ENCODE results near the gene CYP2A13.
"Not testable (repeated sequence)": the region's sequence is repeated elsewhere in the genome, so short reads cannot be mapped to it uniquely, and the experiment has no call there.

Gene CYP2A13

DNA sequence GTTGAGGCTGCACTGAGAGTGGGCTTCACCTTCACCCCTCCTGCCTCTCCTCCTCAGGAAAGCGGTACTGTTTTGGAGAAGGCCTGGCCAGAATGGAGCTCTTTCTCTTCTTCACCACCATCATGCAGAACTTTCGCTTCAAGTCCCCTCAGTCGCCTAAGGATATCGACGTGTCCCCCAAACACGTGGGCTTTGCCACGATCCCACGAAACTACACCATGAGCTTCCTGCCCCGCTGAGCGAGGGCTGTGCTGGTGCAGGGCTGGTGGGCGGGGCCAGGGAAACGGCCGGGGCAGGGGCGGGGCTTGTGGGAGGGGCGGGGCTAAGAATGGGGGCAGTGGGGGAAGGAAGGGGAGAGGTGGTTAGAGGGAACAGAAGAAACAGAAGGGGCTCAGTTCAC lies 7.5 kb downstream of the CYP2A13 start:
- peaks cover 27% of the 10 kb centered on the region for H3K27me3 ChIP-seq (ENCODE audit: insufficient read depth, low read length)
- no peak overlapping the region for H3K27ac ChIP-seq (ENCODE audit: low read length)
- no peaks in the 10 kb centered on the region for H3K36me3 ChIP-seq (ENCODE audit: insufficient read depth, low read depth, low read length)
- no peak overlapping the region for H3K9ac ChIP-seq (ENCODE audit: low read depth, low read length)
- no peak overlapping the region for H3K4me3 ChIP-seq (ENCODE audit: low read length)
- H3K4me1 ChIP-seq (ENCODE audit: insufficient read depth, low read length) = no peaks in the 10 kb centered on the region
- H3K9me3 ChIP-seq (ENCODE audit: insufficient read depth, low read depth, low read length) = peaks cover 11% of the 10 kb centered on the region

DNA sequence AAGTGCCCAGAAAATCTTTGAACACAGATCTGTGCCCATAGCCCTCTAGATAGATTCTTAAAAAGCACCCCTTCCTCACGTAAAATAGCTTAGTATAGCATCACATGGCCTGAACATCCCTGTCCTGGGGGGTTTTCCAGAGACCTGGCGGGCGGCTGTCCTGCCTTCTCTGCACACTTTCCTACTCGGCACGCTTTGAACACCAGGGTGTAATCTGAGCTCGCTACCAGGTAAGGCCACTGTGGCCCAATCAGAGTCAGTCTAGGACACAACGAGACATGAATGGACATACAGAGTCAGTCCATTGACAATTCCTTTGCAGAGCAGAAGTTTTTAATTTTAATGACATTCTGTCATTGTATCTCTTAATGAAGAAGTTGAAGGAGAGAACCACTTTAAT lies 8.1 kb downstream of the CYP2A13 start:
- H3K9ac ChIP-seq (ENCODE audit: low read depth, low read length) = no peak overlapping the region
- H3K4me3 ChIP-seq (ENCODE audit: low read length) = no peak overlapping the region
- H3K36me3 ChIP-seq (ENCODE audit: insufficient read depth, low read depth, low read length) = no peaks in the 10 kb centered on the region
- peaks cover 21% of the 10 kb centered on the region for H3K27me3 ChIP-seq (ENCODE audit: insufficient read depth, low read length)
- no peaks in the 10 kb centered on the region for H3K4me1 ChIP-seq (ENCODE audit: insufficient read depth, low read length)
- H3K9me3 ChIP-seq (ENCODE audit: insufficient read depth, low read depth, low read length) = peaks cover 11% of the 10 kb centered on the region
- no peak overlapping the region for H3K27ac ChIP-seq (ENCODE audit: low read length)

DNA sequence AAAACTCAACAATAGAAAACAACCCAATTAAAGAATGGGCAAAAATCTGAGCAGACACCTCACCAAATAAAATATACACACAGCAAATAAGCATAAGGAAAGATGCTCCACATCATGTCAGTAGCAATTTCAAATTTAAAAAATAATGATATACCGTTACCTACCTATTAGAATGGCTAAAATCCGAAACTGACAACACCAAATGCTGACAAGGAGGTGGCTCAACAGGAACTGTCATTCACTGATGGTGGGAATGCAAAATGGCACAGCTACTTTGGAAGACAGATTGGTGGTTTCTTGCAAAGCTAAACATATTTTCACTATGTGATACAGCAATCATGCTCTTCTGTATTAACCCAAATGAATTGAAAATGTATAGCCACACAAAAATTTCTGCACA lies 9.1 kb downstream of the CYP2A13 start:
- Histone ChIP-seq H3K27ac (ENCODE audit: low read length) (no peak overlapping the region), H3K36me3 (ENCODE audit: insufficient read depth, low read depth, low read length) (no peaks in the 10 kb centered on the region), H3K4me1 (ENCODE audit: insufficient read depth, low read length) (no peaks in the 10 kb centered on the region), H3K9me3 (ENCODE audit: insufficient read depth, low read depth, low read length) (peaks cover 11% of the 10 kb centered on the region), H3K9ac (ENCODE audit: low read depth, low read length) (no peak overlapping the region), H3K27me3 (ENCODE audit: insufficient read depth, low read length) (peaks cover 13% of the 10 kb centered on the region; the same call in 1 of the 2 replicates), H3K4me3 (ENCODE audit: low read length) (no peak overlapping the region)

DNA sequence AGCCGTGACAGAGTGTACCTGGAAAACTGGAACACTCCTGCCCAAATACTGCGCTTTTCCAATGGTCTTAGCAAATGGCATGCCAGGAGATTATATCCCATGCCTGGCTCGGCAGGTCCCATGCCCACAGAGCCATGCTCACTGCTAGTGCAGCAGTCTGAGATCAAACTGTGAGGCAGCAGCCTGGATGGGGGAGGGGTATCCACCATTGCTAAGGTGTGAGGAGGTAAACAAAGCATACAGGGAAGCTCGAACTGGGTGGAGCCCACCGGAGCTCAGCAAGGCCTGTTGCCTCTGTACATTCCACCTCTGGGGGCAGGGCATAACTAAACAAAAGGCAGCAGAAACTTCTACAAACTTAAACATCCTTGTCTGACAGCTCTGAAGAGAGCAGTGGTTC lies 10.5 kb downstream of the CYP2A13 start:
- peaks cover 11% of the 10 kb centered on the region for H3K9me3 ChIP-seq (ENCODE audit: insufficient read depth, low read depth, low read length)
- H3K27me3 ChIP-seq (ENCODE audit: insufficient read depth, low read length) = peaks cover 3% of the 10 kb centered on the region; the same call in 1 of the 2 replicates
- H3K27ac ChIP-seq (ENCODE audit: low read length) = no peak overlapping the region
- no peaks in the 10 kb centered on the region for H3K36me3 ChIP-seq (ENCODE audit: insufficient read depth, low read depth, low read length)
- H3K4me3 ChIP-seq (ENCODE audit: low read length) = no peak overlapping the region
- H3K4me1 ChIP-seq (ENCODE audit: insufficient read depth, low read length) = no peaks in the 10 kb centered on the region
- H3K9ac ChIP-seq (ENCODE audit: low read depth, low read length) = no peak overlapping the region

DNA sequence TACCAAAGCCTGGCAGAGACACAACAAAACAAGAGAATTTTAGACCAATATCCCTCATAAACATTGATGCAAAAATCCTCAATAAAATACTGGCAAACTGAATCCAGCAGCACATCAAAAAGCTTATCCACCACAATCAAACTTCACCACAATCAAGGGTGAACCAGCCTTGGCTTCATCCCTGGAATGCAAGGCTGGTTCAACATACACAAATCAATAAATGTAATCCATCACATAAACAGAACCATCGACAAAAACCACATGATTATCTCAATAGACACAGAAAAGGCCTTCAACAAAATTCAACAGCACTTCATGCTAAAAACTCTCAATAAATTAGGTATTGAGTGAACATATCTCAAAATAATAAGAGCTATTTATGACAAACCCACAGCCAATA lies 14.0 kb downstream of the CYP2A13 start:
- H3K4me3 ChIP-seq (ENCODE audit: low read length); H3K27ac ChIP-seq (ENCODE audit: low read length); H3K9ac ChIP-seq (ENCODE audit: low read depth, low read length); H3K27me3 ChIP-seq (ENCODE audit: insufficient read depth, low read length); H3K36me3 ChIP-seq (ENCODE audit: insufficient read depth, low read depth, low read length); H3K4me1 ChIP-seq (ENCODE audit: insufficient read depth, low read length): not testable (repeated sequence)
- peaks cover 11% of the 10 kb centered on the region for H3K9me3 ChIP-seq (ENCODE audit: insufficient read depth, low read depth, low read length)

DNA sequence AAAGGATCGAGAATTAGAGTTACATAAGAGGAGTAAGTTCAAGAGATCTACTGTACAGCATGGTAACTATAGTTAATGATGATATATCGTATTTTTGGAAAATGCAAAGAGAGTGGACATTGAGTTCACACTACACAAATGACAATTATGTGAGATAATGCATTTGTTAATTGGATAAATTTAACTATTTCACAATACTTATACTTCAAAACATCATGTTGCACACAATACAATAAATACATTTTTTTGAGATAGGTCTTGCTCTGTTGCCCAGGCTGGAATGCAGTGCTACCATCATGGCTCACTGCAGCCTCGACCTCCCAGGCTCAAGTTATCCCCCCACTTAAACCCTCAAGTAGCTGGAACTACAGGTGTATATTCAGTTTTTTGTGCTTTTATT lies 17.9 kb downstream of the CYP2A13 start:
- Histone ChIP-seq H3K9ac (ENCODE audit: low read depth, low read length) (no peak overlapping the region), H3K4me1 (ENCODE audit: insufficient read depth, low read length) (no peaks in the 10 kb centered on the region), H3K4me3 (ENCODE audit: low read length) (no peak overlapping the region), H3K9me3 (ENCODE audit: insufficient read depth, low read depth, low read length) (no peaks in the 10 kb centered on the region), H3K36me3 (ENCODE audit: insufficient read depth, low read depth, low read length) (no peaks in the 10 kb centered on the region), H3K27me3 (ENCODE audit: insufficient read depth, low read length) (no peaks in the 10 kb centered on the region), H3K27ac (ENCODE audit: low read length) (no peak overlapping the region)

DNA sequence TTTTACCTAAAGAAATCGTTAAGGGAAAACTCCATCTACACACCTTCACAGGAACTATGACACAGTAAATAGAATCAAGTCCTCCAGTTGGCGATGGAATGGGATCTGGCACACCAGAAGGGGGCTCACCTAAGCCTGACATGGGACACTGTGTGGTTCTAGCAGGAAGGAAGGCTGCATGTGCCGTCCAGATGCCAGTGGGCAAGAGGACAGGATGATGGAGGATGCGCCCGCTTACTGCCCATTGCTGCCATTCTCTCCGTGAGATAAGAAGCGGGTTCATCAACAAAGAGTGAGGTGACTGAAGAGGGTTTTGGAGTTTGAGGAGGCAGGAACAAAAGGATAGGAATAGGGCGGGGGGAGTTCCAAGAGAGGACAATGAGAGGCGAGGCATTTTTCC lies 23.0 kb downstream of the CYP2A13 start:
- Histone ChIP-seq H3K9me3 (ENCODE audit: insufficient read depth, low read depth, low read length) (peaks cover 20% of the 10 kb centered on the region), H3K9ac (ENCODE audit: low read depth, low read length) (no peak overlapping the region), H3K4me3 (ENCODE audit: low read length) (no peak overlapping the region), H3K27me3 (ENCODE audit: insufficient read depth, low read length) (no peaks in the 10 kb centered on the region), H3K4me1 (ENCODE audit: insufficient read depth, low read length) (no peaks in the 10 kb centered on the region), H3K36me3 (ENCODE audit: insufficient read depth, low read depth, low read length) (no peaks in the 10 kb centered on the region), H3K27ac (ENCODE audit: low read length) (no peak overlapping the region)

DNA sequence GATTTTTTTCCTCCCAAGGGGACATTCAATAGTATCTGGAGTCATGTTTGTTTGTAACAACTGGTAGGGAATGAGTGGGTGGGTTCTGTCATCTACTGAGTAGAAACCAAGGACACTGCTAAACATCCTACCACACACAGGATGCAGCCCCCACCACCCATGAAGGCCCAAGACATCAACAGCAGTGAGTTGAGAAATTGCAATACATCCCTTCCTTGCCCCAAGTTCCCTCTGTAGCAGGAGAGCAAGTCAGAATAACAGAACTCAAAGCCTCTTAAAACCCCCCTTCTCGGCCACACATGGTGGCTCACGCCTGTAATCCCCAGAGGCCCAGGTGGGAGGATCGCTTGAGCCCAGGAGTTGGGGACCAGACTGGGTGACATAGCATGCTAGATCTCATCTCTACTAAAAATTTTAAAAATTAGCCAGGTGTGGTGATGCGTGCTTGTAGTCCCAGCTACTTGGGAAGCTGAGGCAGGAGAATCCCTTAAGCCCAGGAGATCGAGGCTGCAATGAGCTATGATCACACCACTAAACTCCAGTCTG lies 23.6 kb downstream of the CYP2A13 start:
- H3K4me3 ChIP-seq (ENCODE audit: low read length) = no peak overlapping the region
- no peaks in the 10 kb centered on the region for H3K36me3 ChIP-seq (ENCODE audit: insufficient read depth, low read depth, low read length)
- no peak overlapping the region for H3K27ac ChIP-seq (ENCODE audit: low read length)
- peaks cover 20% of the 10 kb centered on the region for H3K9me3 ChIP-seq (ENCODE audit: insufficient read depth, low read depth, low read length)
- no peaks in the 10 kb centered on the region for H3K4me1 ChIP-seq (ENCODE audit: insufficient read depth, low read length)
- H3K9ac ChIP-seq (ENCODE audit: low read depth, low read length) = no peak overlapping the region
- no peaks in the 10 kb centered on the region for H3K27me3 ChIP-seq (ENCODE audit: insufficient read depth, low read length)

DNA sequence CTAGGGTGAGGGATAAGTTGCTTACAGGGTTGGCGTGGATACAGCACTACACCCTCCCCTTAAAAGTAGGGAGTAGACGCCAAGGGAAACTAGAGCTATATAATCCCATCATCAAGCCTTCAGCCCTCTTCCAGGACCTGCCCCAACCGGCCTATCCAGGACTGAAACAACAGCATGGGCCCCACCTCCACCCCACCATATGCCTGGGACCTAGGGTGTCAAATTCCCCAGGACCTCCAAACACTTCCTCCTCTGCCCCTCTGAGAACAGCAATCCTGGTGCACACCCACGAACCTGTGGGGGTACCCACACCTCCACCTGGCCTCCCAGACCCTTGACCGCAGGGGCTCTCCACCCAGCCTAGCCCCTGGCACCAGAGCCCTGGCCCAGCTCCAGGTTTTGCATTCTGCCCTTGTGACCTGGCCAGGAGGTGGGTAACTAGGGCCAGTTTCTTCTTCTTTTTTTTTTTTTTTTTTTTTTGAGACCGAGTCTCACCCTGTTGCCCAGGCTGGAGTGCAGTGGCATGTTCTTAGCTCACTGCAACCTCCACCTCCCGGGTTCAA lies 24.6 kb downstream of the CYP2A13 start:
- H3K9me3 ChIP-seq (ENCODE audit: insufficient read depth, low read depth, low read length) = peaks cover 20% of the 10 kb centered on the region
- no peaks in the 10 kb centered on the region for H3K4me1 ChIP-seq (ENCODE audit: insufficient read depth, low read length)
- H3K27me3 ChIP-seq (ENCODE audit: insufficient read depth, low read length) = no peaks in the 10 kb centered on the region
- H3K4me3 ChIP-seq (ENCODE audit: low read length) = no peak overlapping the region
- no peaks in the 10 kb centered on the region for H3K36me3 ChIP-seq (ENCODE audit: insufficient read depth, low read depth, low read length)
- H3K9ac ChIP-seq (ENCODE audit: low read depth, low read length) = no peak overlapping the region
- H3K27ac ChIP-seq (ENCODE audit: low read length) = no peak overlapping the region

DNA sequence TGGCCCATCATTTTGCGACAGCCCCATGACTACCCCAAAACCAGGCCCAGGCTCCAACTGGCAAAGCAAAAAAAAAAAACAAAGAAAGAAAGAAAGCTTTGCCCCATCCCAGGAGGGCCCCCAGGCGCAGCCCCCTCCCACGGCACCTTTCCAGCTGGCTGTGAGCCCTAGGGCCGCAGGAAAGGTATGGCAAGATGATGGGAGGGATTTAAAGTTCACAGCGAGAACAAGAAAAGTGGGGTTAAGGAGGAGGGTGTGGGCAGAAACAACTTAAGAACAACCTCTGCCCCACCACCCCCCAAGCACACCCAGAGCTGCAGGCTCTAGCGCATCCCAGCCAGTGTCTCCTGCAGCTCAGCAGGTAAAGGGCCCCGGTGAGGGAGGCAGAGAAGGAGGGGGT lies 25.9 kb downstream of the CYP2A13 start, which contains the start of gene CYP2F1:
Gene CYP2F1 (plus strand): TSS at position 301 of the 400 bp plus-strand sequence. CDS start 1,757 bp downstream, outside the sequence.
- Histone ChIP-seq H3K9ac (ENCODE audit: low read depth, low read length) (no peak within 1 kb of the TSS), H3K9me3 (ENCODE audit: insufficient read depth, low read depth, low read length) (peaks cover 20% of the 10 kb centered on the region), H3K27me3 (ENCODE audit: insufficient read depth, low read length) (no peaks in the 10 kb centered on the region), H3K4me1 (ENCODE audit: insufficient read depth, low read length) (no peaks in the 10 kb centered on the region), H3K36me3 (ENCODE audit: insufficient read depth, low read depth, low read length) (no peaks in the 10 kb centered on the region), H3K4me3 (ENCODE audit: low read length) (no peak within 1 kb of the TSS), H3K27ac (ENCODE audit: low read length) (no peak within 1 kb of the TSS)

DNA sequence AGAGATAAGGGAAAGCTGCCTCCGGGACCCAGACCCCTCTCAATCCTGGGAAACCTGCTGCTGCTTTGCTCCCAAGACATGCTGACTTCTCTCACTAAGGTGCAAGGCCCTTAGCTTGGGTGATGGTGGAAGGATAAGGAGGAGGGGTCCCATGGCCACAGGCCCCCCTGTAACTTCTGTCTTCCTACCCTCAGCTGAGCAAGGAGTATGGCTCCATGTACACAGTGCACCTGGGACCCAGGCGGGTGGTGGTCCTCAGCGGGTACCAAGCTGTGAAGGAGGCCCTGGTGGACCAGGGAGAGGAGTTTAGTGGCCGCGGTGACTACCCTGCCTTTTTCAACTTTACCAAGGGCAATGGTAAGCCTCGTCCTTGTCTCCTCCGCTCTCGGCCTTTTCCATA lies 28.0 kb downstream of the CYP2A13 start:
- Histone ChIP-seq H3K4me3 (ENCODE audit: low read length) (no peak overlapping the region), H3K9me3 (ENCODE audit: insufficient read depth, low read depth, low read length) (peaks cover 20% of the 10 kb centered on the region), H3K36me3 (ENCODE audit: insufficient read depth, low read depth, low read length) (no peaks in the 10 kb centered on the region), H3K27ac (ENCODE audit: low read length) (no peak overlapping the region), H3K9ac (ENCODE audit: low read depth, low read length) (no peak overlapping the region), H3K4me1 (ENCODE audit: insufficient read depth, low read length) (no peaks in the 10 kb centered on the region), H3K27me3 (ENCODE audit: insufficient read depth, low read length) (no peaks in the 10 kb centered on the region)

DNA sequence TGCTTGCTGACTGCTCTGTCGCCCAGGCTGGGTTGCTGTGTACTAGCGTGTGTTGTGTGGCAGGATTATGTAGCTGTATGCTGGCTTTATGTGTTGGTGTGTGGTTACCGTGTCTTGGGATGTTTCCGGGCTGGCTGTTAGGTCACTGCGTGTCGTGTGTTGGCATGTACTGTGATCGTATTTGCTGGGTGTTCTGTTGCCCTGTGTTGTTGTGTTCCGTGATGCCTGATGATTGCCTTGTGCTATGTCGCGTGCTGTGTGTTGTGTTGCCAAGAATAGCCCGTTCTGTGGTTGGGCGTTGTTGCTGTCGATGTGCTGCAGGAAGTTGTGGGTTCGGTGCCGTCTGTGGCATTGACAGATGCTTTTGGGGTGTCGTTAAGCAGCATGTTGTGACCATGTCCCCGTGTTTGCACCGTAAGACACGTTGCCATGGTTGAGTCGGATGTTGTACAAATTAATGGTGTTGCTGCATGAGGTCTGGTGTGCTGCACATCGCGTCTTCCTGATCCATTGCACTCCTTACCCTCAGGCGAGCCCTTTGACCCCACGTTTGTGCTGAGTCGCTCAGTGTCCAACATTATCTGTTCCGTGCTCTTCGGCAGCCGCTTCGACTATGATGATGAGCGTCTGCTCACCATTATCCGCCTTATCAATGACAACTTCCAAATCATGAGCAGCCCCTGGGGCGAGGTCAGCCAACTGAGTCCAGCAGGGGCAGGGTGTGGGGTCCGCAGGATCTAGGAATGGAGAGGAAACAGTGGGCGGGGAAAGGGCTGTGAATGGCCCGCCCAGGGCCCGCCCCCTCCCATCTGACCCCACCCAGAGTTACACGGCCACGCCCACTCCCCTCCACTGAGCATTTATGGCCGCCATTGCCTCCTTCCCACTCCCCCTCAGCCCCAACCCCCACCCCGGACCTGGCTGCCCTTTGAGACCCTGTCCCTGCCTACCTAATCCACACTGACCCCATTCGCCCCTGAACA lies 33.0 kb downstream of the CYP2A13 start:
- H3K9me3 ChIP-seq (ENCODE audit: insufficient read depth, low read depth, low read length); H3K4me1 ChIP-seq (ENCODE audit: insufficient read depth, low read length); H3K27me3 ChIP-seq (ENCODE audit: insufficient read depth, low read length); H3K9ac ChIP-seq (ENCODE audit: low read depth, low read length); H3K27ac ChIP-seq (ENCODE audit: low read length); H3K36me3 ChIP-seq (ENCODE audit: insufficient read depth, low read depth, low read length); H3K4me3 ChIP-seq (ENCODE audit: low read length): not testable (repeated sequence)

Data from iPS-20b (cell line).